Rectal smooth muscle tissue (tissue), 1 donor: Measurements from ENCODE around the gene EVI5L.

Experiments
- H3K27ac ChIP-seq: one replicate; pipeline ENCODE4 v1.7.0; 2013; ENCODE audit warnings: low read depth, low read length, inconsistent platforms
- H3K27me3 ChIP-seq: one replicate; pipeline ENCODE4 v1.7.0; 2013; ENCODE audit warnings: low read length; ENCODE audit not compliant: control insufficient read depth, insufficient read depth
- H3K36me3 ChIP-seq: one replicate; pipeline ENCODE4 v1.7.0; 2013; ENCODE audit warnings: low read length; ENCODE audit not compliant: control insufficient read depth, insufficient read depth
- H3K4me1 ChIP-seq: one replicate; pipeline ENCODE4 v1.7.0; 2013; ENCODE audit warnings: low read length; ENCODE audit not compliant: control insufficient read depth, insufficient read depth
- H3K4me3 ChIP-seq: one replicate; pipeline ENCODE4 v1.7.0; 2013; ENCODE audit warnings: low read length
- H3K9ac ChIP-seq: one replicate; pipeline ENCODE4 v1.7.0; 2013; ENCODE audit warnings: low read length

The EVI5L gene

GRCh38 chr19:7905268-7905667 is 75.2 kb downstream of the EVI5L start:
- Histone ChIP-seq H3K36me3 (peaks cover under 1% of the 10 kb centered on the region), H3K4me1 (peaks cover 16% of the 10 kb centered on the region), H3K27ac (no peak overlapping the region), H3K27me3 (no peaks in the 10 kb centered on the region), H3K4me3 (peak overlapping the region; percentile 81), H3K9ac (no peak overlapping the region)

GRCh38 chr19:7905859-7906258 is 75.8 kb downstream of the EVI5L start:
- peaks cover 6% of the 10 kb centered on the region for H3K36me3 ChIP-seq
- peaks cover 16% of the 10 kb centered on the region for H3K4me1 ChIP-seq
- H3K27ac ChIP-seq = no peak overlapping the region
- H3K27me3 ChIP-seq = no peaks in the 10 kb centered on the region
- no peak overlapping the region for H3K4me3 ChIP-seq
- H3K9ac ChIP-seq = no peak overlapping the region

GRCh38 chr19:7907122-7907521 is 77.1 kb downstream of the EVI5L start:
- Histone ChIP-seq H3K9ac (no peak overlapping the region), H3K27ac (no peak overlapping the region), H3K4me1 (peaks cover 16% of the 10 kb centered on the region), H3K36me3 (peaks cover 11% of the 10 kb centered on the region), H3K27me3 (no peaks in the 10 kb centered on the region), H3K4me3 (no peak overlapping the region)

- H3K9ac ChIP-seq = no peak overlapping the region
- peaks cover 16% of the 10 kb centered on the region for H3K4me1 ChIP-seq
- no peak overlapping the region for H3K4me3 ChIP-seq
- H3K27me3 ChIP-seq = no peaks in the 10 kb centered on the region
- no peak overlapping the region for H3K27ac ChIP-seq
- peaks cover 12% of the 10 kb centered on the region for H3K36me3 ChIP-seq
Measured at GRCh38 chr19:7907544-7907943, 77.5 kb downstream of the EVI5L start.

- H3K27me3 ChIP-seq = peaks cover 2% of the 10 kb centered on the region
- no peak overlapping the region for H3K9ac ChIP-seq
- H3K36me3 ChIP-seq = peaks cover 15% of the 10 kb centered on the region
- peaks cover 11% of the 10 kb centered on the region for H3K4me1 ChIP-seq
- no peak overlapping the region for H3K4me3 ChIP-seq
- H3K27ac ChIP-seq = no peak overlapping the region
Measured at GRCh38 chr19:7908078-7908699, 78.2 kb downstream of the EVI5L start.

- Histone ChIP-seq H3K27ac (no peak overlapping the region), H3K4me1 (peaks cover 10% of the 10 kb centered on the region), H3K9ac (no peak overlapping the region), H3K27me3 (peaks cover 2% of the 10 kb centered on the region), H3K4me3 (no peak overlapping the region), H3K36me3 (peaks cover 15% of the 10 kb centered on the region)
Measured at GRCh38 chr19:7908742-7909461, 78.9 kb downstream of the EVI5L start.

GRCh38 chr19:7909471-7910067 is 79.6 kb downstream of the EVI5L start:
- H3K27me3 ChIP-seq = peaks cover 2% of the 10 kb centered on the region
- no peak overlapping the region for H3K9ac ChIP-seq
- H3K36me3 ChIP-seq = peaks cover 15% of the 10 kb centered on the region
- no peak overlapping the region for H3K27ac ChIP-seq
- peaks cover 9% of the 10 kb centered on the region for H3K4me1 ChIP-seq
- H3K4me3 ChIP-seq = no peak overlapping the region

- no peak overlapping the region for H3K27ac ChIP-seq
- H3K4me1 ChIP-seq = no peaks in the 10 kb centered on the region
- H3K27me3 ChIP-seq = peaks cover 6% of the 10 kb centered on the region
- H3K4me3 ChIP-seq = no peak overlapping the region
- H3K36me3 ChIP-seq = peaks cover 15% of the 10 kb centered on the region
- no peak overlapping the region for H3K9ac ChIP-seq
Measured at GRCh38 chr19:7910321-7911161, 80.5 kb downstream of the EVI5L start.

- peaks cover 11% of the 10 kb centered on the region for H3K27me3 ChIP-seq
- H3K36me3 ChIP-seq = peaks cover 15% of the 10 kb centered on the region
- no peak overlapping the region for H3K27ac ChIP-seq
- H3K4me3 ChIP-seq = no peak overlapping the region
- no peaks in the 10 kb centered on the region for H3K4me1 ChIP-seq
- no peak overlapping the region for H3K9ac ChIP-seq
Measured at GRCh38 chr19:7911508-7912143, 81.6 kb downstream of the EVI5L start.

GRCh38 chr19:7912144-7912696 is 82.2 kb downstream of the EVI5L start:
- Histone ChIP-seq H3K27ac (no peak overlapping the region), H3K4me3 (no peak overlapping the region), H3K36me3 (peaks cover 15% of the 10 kb centered on the region), H3K4me1 (no peaks in the 10 kb centered on the region), H3K27me3 (peaks cover 16% of the 10 kb centered on the region), H3K9ac (no peak overlapping the region)

- Histone ChIP-seq H3K27me3 (peaks cover 23% of the 10 kb centered on the region), H3K36me3 (peaks cover 15% of the 10 kb centered on the region), H3K4me1 (no peaks in the 10 kb centered on the region)
Measured at GRCh38 chr19:7912697-7913564, 82.9 kb downstream of the EVI5L start.

More at GRCh38 chr19:7912697-7913564, 82.9 kb downstream of the EVI5L start:
- H3K4me3 ChIP-seq = no peak overlapping the region
- H3K27ac ChIP-seq = no peak overlapping the region
- H3K9ac ChIP-seq = no peak overlapping the region
